Stimulated activated CD8-positive, alpha-beta memory T cell treated with anti-CD3 and anti-CD28 coated beads, Interleukin-12 subunit alpha, Interleukin-12 subunit beta, amount 100 ng/mL, for 1 hour (primary cell): Measurements from ENCODE around the gene AGAP1.

Experiments used
- DNase-seq: peaks from one replicate; pipeline ENCODE4 v3.0.0-alpha.2; 2020; ENCODE audit warnings: low read depth

The AGAP1 gene

DNA sequence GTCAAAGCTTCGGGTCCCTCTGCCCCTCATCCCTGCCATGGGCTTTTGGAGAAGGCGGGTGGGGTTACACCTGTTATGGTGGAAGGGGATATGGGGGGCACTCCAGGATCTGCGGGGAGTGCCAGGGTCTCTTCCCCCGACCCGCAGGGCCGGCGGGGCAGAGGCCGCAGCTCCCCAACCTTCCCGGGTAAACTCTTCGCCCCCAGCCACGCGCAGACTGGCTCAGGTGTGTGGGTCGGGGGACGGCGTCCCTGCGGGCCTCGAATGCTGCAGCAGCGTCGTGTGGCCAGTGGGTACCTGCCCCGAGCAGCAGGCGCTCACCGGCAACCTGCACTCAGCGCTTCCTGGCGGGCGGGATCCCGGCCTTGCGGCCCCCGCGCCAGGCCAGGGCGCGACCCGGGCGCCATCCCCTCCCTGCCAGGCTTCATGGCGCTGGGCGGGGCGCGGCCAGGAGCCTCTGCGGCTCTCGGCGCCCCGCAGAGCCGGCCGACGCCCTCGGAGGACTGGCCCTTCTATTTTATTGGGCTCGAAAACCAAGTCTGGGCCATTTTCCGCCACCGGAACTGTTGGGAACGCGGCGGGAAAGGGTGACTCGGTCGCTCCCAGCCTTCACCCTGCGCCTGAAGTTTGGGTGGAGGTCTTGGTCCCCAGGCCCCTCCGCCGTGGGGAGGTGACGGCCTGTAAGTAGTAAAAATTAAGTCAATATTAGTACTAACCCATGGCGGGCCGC lies 669.8 kb downstream of the AGAP1 start:
- DNase-seq, result no peak

DNA sequence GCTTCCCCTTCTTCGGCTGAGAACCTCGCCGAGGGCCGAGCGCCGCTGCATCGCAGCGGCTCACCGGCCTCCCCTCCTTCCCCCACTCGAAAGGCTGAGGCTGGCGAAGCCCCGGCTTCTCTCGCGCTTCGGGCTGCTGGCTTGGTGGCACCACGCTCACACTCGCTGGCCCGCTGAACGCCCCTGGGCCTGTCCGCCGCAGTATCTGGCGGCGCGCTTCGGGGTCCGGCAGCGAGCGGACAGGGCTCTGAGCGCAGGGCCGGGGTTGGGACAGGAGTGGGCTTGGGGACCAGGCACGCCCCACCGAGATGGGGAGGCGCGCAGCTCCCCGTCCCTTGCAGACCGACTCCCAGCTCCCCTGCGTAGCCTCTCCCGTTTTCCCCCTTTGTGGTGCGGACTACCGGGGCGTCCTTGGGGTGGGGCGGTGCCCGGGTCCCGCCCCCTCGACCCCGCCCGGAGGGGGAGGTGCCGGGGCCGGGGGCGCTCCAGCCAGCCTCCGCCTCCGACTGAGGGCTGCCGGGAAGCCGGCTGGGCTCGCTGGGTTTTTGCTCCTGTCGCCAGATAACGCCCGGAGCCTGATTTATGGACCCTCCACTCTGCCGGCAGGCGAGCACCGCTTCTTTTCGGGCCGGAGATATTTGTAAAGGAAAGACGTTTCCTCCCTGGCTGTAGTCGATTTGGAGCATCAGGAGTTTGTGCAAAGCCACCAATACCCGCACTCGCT lies 670.5 kb downstream of the AGAP1 start:
- no peak for DNase-seq

DNA sequence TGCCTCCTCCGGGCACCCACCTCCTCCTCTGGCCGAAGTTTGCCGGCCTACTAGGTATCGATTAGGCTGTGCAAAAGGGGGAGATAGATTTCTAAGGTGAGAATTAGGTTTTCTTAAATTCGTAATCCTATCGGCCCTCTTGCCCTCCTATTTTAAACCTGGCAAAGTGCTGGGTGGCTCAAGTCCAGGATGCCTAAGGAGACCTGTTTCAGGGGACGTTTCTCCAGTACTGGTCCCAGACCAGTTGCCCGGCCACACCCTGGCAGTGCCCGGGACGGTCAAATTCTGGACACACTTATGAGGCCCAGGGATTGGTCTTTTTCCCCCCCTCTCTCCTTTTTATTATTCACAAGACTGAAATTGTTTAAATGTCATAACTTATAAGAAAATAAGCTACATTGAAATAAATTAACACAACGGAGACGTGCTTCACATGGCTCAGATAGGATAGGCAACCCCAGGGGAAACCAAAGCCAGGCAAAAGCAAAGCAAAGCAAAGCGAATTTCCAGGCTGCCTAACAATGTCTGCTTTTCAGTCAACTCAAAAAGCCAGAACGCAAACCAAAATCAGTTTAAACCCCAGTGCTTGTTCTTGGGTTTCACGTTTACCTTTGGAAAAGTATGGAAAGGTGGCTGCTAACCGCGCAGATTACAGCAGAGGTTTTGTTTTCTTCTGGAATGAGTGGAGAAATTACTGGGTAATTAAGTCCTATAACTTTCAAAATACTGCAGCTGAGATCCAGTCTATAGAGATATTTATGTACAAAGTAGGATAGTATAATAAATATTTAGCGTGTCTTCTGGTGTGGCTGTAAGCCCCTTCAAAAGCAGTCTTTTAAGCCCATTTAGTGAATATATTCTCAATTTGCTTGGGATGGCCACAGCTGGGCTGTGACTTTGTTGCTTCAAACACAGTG lies 671.3 kb downstream of the AGAP1 start:
- DNase-seq, result no peak

DNA sequence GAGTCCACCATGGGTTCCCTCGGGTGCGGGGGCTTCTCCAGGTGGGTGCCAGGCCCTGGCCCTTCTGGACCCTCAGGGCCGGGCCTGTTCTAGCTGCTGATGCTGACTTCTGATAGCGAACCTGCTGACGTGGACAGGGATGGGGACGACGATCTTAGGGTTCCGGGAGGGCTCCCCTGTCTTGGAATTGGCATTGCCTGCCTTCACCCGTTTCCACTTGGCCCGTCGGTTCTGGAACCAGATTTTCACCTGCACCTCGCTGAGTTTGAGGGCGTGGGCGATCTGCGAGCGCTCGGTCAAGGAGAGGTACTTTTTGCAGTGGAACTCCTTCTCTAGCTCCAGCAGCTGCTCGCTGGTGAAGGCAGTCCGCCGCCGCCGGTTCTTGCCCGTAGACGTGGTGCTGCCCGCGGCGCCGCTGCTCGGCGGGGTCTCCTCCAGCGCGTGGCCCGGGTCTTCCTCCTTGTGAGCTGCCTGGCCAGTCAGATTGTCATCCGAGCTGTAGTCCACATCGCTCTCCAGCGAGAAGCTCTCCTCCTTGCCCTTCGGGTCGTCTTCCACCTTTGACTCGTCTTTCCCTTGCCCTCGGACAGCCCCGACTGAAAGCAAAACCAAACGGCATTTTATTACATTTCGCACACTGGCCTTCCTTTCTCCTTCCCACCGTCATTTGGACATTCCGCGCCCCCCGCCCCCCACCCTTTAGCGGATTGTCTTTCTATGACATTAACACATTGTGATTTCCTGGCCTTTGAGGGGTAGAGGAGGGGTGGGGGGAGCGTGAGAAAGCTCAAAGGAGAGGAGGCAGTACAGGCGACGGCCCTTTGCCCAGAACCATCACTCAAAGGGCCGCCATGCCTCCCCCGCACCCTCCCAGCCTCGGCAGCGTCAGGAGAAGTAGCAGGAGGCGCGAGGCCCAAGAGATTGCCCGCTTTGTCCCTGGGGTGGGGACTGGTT lies 672.3 kb downstream of the AGAP1 start:
- DNase-seq, result no peak

DNA sequence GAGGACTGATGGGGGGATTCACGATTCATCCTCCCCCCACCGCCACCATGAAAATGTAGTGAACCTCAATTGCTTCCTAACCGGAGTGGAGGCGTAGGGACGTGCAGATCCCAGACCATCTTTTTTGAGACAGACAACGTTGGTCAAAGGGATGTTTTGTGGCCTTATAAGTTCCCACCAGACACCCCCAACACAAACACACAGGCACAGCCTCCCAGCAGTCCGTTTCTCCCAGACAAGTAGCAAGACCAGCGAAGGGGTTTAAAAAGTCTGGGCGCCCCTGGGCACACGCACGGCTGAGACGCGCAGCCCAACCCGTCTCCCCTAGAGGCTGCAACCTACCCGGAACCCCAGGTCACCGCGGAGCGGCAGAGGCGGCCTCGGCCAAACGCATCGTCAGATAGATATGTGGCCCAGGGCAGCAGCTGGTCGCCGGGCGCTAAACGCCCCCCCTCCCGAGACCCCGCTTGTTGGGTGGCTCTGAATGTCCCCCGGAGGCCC lies 673.0 kb downstream of the AGAP1 start:
- no peak for DNase-seq

DNA sequence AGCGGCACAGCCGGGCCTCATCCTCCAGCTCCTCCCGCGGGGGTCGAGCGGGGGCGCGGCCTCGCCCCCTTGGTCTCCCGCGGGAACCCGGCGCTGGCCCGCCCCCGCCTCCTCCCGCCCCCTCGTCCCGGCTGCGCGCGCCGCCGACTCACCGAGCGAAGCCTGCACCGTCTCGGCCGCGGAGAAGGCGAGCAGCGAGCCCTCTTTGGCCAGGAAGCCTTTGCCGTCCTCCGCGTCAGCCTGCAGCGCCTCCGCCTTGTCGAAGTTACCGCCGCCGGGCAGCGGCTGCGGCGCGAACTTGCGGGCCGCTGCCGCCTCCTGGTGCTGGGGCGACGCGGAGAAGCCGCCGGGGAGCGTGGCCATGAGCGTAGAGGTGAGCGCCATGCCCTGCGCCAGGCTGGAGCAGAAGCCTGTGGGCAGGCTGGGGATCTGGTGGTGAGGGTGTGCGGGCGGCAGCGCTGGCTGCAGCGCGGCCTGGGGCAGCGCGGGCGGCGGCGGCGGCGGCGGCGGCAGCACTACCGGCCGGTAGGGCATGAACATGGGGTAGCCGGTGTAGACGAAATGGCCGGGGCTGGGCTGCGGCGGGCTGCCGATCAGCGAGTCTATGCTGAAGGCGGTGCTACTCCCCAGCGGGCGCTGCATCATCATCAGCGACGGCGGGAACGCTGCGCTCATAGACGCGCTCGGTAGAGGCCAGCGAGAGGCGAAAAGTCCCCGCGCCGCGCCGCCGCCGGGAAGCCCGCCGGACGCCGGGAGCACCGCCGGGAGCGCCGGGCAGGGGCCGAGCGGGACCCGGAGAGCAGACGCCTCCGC lies 673.7 kb downstream of the AGAP1 start:
- DNase-seq, result no peak

DNA sequence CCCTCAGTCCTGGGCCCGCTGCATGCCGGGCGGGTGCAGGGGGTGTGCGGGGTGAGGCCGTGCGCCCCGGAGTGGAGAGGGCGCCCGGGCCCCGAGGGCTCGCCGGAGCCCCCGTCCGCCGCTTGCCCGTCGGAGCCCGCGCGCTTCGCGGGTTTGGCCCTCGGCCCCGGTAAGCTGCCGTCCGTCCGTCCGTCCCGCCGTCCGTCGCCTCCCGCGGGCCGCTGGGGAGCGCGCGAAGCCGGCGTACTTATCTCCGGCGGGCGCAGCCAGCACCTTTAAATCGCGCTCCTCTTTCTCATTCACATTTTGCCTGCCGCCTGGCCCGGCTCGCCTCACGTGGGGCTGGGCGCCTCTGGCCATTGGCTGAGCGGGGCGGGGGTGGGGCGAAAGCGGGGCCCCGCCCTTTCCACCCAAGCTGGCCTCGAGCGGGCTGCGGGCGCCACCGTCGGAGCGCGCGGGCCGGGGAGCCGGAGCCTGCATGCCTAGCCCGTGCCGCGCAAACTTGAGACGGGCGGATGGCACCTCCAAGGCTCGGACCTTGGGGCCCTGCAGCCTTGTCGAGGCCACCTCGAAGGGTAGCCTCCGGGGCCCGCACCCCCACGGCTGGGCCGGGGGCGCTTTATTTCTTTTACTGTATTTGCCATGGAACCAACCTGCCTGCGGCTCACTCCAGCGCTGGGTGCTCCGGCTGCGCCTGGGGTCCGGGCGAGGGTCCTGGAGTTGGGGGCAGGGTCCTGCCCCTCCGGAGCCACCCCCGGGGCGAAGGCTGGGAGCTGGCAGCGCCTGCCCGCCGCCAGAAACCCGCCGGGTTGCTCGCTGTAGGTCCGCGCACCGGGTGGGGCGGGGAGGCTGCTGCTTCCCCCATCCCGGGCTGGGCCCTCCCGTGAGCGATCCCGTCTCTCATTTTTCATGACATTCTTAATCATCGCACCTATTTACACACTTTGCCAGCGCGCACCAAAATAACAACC lies 674.6 kb downstream of the AGAP1 start, which contains the start of gene GBX2:
TSS of gene GBX2 (minus strand) at position 277 of the 971 bp plus-strand sequence. CDS start 415 bp downstream, outside the sequence.
- no peak for DNase-seq

DNA sequence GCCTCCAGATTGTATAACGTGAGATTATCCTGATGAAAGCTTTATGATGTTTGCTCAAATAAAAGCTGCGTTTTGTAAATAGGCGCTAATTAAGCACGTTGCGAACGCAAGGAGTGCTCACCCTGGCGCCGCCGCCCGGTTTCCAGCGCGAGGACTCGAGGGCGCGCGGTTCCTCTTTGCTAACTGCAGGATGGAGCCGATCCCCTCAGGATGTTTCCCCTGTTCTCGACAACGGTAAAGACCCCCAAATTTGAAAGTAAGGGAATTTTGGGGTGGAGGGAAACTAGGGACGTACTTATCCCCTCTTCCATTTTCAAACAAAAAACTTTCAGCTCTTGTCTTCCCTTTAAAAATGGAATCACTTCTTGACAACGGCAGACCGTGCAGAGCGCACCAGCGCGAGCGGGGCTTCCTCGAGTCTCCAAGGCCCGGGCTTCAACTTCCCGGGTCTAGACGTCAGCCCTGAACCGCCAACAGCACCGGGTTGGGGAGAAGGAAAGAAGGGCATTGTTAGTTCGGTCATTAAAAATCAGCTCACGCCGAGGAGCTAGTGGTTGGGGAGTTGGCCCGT lies 675.4 kb downstream of the AGAP1 start:
- no peak for DNase-seq

DNA sequence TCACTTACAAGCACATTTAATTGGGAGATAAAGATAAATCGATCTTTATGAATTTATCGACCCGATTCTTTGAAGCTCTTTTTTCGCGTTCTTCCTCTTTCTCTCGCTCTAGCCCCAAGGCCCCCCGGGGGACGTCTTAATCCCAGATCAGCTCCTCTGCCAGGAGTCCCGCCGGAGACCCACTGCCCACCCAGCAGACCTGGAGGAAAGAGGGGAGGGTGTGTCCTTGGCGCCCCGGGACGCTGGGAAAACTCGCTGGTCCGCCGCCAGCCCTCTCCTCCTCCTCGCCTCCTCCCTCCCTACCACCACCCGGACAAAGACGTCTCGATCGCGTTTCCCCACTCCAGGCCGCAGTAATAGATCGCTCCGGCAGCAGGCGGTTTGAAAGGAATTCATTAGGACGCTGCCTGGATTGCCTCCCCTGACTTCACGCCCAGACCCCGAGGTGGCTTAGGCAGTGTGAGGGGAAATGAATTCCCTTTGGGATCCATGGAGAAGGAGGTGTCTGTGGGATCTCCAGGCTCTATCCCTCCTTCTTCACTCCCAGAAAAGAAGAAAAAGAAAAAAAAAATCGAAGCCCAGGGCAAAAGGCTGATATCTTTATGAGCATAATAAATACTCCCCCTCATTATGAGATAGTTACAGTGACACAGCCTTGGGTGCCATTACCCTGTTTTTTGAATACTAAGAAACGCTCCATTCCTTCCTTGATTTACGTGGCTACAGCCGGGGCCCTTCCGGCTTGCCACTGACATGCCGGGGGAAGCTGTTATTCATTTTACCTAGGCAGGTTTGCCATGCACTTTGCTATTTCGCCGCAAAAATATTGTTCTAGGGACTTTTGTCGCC lies 676.1 kb downstream of the AGAP1 start:
- no peak for DNase-seq

DNA sequence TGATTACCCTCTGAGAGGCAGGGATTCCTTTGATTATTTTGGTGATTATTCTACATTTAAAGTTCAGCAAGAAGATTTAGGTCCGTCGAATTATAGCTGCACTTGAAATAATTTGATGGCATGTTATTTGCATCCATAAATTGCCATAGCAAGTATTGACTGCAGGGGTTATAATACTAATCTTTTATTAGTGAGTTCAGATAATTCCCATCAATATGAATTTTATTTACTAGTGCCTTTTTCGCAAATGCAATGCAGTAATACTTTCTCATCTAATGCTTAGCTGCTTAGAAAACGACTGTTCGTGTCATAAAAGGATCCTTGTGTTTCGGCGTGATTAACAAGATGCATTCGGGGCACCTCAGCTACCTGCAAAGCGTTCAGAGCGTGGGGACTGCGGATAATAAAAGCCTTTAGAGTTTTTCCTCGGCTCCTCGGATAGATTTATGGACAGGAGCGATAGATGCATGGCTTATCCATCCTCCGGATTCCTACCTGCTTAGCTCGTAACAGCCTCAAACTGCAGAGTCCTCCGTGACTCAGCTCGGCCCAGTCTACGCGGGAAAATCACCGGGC lies 676.8 kb downstream of the AGAP1 start:
- no peak for DNase-seq

DNA sequence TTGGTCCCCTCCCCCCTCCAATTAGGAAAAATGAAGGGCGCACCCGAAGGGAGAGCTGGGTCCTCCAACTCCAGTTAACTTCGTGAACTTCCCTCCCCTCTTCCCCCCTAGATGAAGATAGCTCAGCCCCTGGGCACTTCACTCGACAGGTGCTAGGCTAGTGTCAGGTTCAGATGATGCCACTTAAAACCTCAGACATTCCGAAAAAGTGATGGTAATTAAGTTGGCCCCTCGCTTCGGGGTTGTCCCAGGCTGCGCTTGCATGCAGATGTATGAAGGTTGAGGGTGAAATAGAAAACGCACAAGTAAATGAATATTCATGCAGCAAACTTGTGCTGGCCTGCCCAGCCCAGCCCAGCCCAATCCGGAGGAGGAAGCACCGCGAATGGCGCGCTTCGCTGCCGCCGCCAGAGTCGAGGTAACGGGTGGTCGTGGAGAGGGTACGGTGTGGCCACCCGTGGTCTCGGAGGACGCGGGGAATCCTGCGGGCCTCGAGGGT lies 677.4 kb downstream of the AGAP1 start:
- no peak for DNase-seq

DNA sequence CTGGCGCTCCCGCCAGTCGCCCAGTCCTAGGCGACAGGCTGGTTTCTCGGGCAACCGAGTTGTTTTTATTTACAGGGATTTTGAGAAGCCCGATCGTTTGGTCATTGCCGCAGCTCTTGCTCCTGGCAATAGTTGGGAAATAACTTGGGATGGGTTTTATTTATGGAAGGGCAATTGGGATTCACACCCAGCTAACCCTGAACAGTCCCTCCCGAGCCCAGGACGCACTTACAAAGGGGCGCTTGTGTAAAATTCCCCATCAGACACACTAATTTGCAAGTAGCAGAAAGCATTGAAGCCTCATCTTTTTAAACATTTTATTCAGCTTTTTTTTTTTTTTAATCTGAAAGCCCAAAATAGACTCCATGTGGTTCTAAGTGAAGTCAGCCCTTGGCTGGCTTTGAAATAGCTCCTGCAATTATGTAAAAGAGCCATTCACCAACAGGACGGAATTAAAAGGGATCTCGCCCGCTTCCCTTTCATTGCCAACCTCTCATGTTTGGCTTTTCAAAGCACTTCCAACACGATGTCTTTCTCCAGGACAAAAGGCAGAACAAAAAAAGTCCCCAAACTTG lies 677.9 kb downstream of the AGAP1 start:
- no peak for DNase-seq

DNA sequence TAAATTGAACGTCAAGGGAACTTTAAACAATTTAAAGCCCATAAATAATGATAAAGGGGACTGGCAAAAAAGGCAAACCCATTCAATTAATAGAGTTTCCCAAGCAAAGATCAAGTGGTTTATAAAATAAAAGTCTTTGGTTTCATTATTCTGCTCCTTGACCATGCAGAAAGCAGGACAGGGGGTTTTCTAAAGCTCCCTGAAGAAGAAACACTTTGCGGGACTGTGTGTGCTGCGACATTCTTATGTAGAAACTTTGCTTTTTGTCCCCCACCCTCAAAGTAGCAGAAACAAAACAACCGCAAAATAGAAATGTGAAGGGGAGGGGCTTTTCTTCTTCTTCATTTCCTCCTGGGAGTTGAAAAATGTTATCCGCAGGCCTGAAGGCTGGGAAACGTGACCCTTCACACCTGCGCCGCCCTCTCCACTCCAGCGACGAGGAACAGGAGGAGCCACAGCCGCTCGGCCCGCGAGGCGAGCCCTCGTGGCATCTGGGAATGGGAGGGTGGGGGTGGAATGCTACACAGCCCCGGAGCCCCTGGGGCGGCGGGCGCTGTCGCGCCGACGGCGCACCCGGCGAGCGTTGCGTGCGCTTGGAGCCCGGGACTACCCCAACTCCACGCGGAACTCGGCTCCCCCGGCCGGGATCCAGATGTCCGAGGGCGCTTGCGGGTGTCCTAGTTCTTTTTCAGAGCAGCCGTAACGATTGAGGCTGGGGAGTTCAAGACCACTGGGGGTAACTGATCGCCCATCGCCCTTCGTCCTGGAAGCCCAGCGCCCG lies 678.6 kb downstream of the AGAP1 start:
- DNase-seq, result no peak

DNA sequence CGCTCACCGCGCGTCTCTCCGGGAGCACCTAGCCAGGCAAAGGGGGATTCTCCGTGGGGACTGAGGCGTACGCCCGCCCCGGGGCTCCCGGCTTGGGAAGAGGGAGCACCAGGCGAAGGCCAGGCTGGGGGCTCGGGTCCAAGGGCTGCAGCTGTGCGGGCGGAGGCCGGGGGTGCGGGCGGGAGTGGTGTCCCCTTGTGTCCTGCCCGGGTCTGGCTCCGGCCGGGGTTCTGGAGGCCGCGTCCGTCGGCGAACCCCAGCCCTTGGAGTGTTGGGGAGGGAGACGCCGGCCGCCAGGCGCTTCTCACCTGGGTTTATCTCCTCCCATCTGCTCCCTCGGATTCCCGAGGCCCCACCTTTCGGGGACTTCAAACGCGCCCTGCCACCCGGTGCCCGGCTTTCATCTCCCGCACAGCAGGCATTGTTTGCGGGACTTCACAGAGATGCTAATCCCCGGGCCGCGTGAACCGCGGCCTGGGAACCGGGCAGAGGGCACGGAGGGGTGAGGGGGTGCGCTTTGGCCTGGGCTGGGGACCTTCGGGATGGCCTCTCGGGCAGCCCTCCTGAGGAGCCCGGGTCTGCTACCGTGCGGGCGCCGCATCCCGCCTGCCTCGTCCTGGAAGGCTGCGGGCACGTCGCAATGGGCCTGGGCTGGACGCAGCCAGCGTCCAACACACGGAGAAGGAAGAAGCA lies 679.3 kb downstream of the AGAP1 start:
- no peak for DNase-seq
